ENCODE measurements around the gene TCTN2. TPM values are rescaled to one million over a fixed set of nuclear protein-coding genes. Genes with fewer than 3 reads are reported as not detected.
A peak's percentile ranks its signal among the peaks of the same experiment; 100 is the strongest.

Gene TCTN2
- polyA plus RNA-seq (2013, experiment 1 of 2; ENCODE audit: insufficient read length) = 7.0 TPM
- polyA plus RNA-seq (2013, experiment 2 of 2; ENCODE audit: insufficient read length) = 8.2 TPM

GRCh38 chr12:123670882-123671728 is at the start of gene TCTN2:
Gene TCTN2, plus strand, starts transcription at chr12:123671113. Its CDS starts 128 bp downstream, at chr12:123671241.
- DNase-seq = peak; percentile 90

GRCh38 chr12:123621619-123622530 is 49.0 kb upstream of the TCTN2 start:
- no peak for DNase-seq

DNA sequence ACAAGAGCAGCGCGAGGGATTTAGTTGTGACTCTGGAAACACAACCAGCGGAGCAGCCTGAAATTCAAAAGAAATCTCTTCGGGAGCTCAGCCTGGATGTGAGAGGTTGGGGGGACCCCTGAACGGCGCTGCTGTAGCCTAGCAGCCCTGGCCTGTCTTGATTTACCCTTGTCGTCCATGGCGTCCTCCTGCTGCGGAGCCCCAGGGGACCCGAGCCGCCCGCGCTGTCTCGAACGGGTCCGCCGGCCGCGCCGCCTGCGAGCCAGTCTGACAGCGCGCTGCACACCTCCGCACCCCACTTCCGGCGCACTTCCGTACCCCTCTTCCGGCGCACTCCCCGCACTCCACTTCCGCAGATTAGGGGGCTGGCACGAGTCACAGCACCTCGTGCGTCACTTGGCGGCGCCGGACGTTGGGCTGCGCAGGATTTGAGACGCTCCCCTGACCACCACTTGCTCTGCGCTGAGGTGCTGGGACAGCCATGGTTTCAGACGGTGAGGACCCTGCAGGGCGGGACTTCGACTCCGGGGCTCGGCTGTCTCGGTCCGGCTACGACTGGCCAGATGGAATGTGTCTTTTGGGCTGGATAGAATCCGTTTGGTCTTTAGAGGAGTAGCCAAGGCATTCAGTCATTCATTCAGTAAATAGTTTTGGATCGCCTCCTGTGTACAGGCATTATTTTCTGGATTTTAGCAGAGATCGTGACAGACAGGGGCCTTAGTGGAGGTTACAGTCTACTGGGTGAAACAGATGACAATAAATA is 37.4 kb upstream of the TCTN2 start, which contains the start of the genes EIF2B1 and GTF2H3:
EIF2B1 (minus strand) TSS at position 308 of the 763 bp plus-strand sequence; CDS start at position 179, 129 bp downstream.
GTF2H3 (plus strand) TSS at position 451 of the 763 bp plus-strand sequence; CDS start at position 482, 31 bp downstream.
- peak; percentile 97 for DNase-seq

DNA sequence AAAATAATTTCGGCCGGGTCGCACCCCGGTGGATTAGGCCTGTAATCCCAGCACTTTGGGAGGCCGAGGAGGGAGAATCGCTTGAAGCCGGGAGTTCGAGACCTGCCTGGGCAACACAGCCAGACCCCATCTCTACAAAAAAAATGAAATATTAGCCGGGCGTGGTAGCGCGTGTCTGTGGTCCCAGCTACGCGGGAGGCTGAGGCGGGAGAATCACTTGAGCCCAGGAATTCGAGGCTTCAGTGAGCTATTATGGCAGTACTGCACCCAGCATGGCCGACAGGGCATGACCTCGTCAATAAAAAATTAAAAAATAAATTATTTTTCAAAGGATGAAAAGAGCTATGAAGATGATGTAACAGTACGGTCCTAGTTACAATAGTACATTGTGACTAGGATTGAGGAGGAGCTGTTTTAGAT is 36.8 kb upstream of the TCTN2 start:
- no peak for DNase-seq

DNA sequence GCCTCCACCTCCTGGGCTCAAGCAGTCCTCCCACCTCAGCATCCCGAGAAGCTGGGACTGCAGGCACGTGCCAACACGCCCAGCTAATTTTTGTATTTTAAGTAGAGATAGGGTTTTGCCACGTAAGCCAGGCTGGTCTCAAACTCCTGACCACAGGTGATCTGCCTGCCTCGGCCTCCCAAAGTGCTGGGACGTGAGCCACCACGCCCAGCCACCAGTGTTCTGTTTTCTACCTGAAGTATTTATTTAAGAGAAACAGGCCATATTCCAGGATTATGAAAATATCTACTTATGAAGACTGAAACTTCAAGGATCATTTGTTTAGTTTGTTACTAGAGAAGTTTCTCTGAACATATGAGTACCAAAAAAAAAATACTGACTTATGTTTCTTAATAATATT is 27.0 kb upstream of the TCTN2 start:
- DNase-seq = no peak

GRCh38 chr12:123645380-123645779 is 25.5 kb upstream of the TCTN2 start:
- no peak for DNase-seq

- DNase-seq = no peak
These were observed 25.0 kb upstream of the TCTN2 start for GRCh38 chr12:123645878-123646277.

- no peak for DNase-seq
These were observed 22.5 kb upstream of the TCTN2 start for GRCh38 chr12:123648401-123648800.

GRCh38 chr12:123654129-123654701 is 16.7 kb upstream of the TCTN2 start:
- no peak for DNase-seq

- no peak for DNase-seq
These were observed 15.5 kb upstream of the TCTN2 start for GRCh38 chr12:123655420-123655819.

DNA sequence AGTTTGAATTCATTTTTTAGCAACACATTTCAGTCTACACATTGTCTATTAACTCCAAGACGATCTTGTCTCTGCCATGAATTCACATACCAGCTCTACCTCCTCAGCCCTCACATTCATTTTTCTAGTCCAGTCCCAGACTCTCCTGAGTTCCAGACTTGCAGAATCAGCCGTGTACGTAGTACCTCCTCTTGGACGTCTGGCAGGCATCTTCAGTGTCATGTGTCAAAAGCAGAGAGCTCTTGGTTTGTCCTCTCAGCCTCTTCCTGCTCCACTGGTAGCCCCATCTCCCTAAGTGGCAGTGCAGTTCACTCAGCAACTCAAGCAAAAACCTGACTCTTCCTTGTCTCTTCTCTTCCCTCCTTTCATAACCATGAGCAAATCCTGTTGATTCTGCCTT is 14.5 kb upstream of the TCTN2 start:
- DNase-seq = no peak

- DNase-seq = no peak
These were observed 13.7 kb upstream of the TCTN2 start for GRCh38 chr12:123657211-123657610.

DNA sequence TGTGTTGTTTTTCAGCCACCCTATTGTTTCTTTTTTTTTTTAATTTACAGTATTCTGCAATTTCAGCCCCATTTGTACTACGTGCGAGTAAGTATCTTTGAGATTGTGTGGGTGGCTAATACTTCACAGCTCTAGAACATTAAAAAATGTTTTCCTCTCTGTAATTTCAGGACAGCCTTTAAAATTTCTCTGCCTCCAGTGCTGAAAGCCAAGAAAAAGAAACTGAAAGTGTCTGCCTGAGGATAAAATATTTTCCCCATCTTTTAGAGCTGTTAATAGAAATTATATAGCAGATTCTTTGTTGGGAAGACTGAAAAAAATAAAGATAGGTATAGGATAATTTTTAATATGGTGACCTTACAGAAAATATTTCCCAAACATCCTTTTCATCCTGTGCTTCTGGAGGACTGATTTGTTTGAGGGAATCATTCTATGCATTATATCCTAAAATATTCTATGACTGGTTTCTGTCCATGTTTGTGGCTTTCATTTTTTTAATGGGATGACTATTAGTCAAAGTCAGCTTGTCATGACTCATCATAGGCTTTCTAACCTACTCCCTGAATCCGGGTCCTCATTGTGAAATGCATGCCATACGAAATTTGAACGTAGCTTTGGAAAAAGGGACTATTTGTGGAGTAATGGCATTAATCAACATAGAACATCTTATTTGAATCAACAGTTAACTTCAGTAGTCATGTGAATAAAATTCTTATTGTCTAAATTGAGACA is 10.8 kb upstream of the TCTN2 start:
- DNase-seq = peak; percentile 90

DNA sequence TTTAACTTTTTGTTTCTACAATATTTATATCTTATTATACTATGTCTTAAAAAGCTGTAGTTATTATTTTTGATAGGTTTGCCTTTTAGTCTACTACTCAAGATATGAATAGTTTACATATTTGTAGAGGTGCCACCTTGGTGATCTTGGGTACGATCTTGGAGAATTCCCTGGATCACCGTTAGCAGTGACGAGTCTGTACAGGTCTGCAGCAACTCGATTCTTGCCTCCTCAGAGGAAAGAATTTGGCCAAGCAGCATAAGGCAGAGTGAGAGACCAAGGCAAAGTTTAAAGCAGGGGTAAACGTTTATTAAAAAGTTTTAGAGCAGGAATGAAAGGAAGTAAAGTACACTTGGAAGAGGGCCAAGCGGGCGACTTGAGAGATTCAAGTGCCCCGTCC is 3.1 kb upstream of the TCTN2 start:
- DNase-seq = no peak

DNA sequence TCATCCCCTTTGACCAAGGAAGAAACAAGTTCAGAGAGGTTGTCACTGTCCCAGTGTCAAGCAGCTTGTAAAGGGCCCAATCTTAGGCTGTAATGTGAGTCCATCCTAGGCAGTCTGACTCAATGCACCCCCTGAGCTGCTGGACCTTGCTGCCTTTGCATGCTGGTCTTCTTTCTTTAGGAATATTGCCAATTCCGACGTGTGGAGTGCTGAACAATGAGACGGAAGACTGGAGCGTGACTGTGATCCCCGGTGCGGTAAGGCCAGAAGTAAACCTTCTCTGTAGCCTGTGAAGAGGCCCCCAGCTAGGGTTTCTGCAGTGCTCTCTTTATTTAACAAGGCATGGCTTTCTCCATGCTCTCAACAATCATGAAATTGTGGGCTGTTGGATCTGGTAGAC is 963 bp downstream of the TCTN2 start:
- DNase-seq = peak; percentile 12

GRCh38 chr12:123675436-123675835 is 4.5 kb downstream of the TCTN2 start:
- no peak for DNase-seq

DNA sequence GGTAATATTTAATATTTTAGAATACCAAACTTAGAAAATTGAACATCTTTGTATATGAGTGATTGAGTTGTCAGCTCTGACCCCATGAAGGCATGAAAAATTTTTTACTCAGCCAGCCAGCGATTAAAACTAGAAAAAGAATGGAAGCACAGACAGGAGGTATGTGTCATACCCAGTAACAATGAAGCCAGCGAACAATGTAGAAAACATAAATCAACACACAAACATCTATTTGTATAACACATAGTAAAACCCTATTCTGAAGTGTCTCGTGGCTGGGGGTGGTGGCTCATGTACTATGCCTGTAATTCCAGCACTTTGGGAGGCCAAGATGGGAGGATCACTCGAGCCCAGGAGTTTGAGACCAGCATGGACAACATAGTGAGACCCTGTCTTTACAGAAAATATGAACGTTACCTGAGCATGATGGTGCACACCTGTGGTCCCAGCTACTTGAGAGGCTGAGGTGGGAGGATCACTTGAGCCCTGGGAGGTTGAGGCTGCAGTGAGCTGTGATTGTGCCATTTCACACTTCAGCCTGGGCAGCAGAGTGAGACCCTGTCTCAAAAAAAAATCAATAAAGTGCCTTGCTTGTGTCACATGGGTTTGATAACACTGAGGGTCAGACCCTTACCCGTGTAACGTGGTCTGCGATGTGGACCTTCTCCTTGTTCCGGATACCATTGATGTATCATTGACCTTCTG is 5.9 kb downstream of the TCTN2 start:
- DNase-seq = no peak

GRCh38 chr12:123678981-123679380 is 8.1 kb downstream of the TCTN2 start:
- no peak for DNase-seq

DNA sequence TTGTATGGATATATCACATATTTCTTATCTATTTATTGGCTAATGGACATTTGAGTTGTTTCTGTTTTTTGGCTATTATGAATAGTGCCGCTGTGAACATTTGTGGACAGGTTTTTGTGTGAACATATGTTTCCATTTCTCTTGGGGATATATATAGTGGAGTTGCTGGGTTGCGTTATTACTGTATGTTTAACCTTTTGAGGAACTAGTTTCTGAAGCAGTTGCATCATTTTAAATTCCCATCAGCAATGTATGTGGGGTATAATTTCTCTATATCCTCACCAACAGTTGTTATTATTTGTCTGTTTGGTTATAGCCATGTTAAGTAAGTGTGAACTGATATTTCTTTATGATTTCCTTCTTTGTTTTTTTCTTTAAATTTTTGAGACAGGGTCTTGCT is 10.7 kb downstream of the TCTN2 start:
- no peak for DNase-seq

GRCh38 chr12:123683964-123684363 is 13.1 kb downstream of the TCTN2 start:
- no peak for DNase-seq
